B cell (primary cell): ENCODE measurements around the gene HMG20B. TPM values are rescaled to one million over a fixed set of nuclear protein-coding genes. Genes with fewer than 3 reads are reported as not detected.

Source experiments
- ATAC-seq: fragments of 200-7000 bp; cut with Tn5 transposase; one replicate; pipeline ENCODE4 v1.10.0; 2021; ENCODE audit warnings: low read depth, mild to moderate bottlenecking, moderate number of reproducible peaks, moderate library complexity
- CTCF ChIA-PET: fragments of 350-600 bp; sonication (Branson Sonifier 250); formaldehyde crosslinking; loops from one replicate; lab custom pipeline; 2021; ENCODE audit warnings: antibody characterized with exemption, inconsistent platforms; lab: Charles Lee
- POLR2A ChIA-PET: fragments of 350-600 bp; sonication (Branson Sonifier 250); formaldehyde crosslinking; loops from one replicate; lab custom pipeline; 2021; ENCODE audit warnings: antibody characterized with exemption; lab: Charles Lee
- DNase-seq: peaks from one replicate; pipeline ENCODE4 v3.0.0; 2013
- H2AFZ ChIP-seq: 2 replicates; pipeline ENCODE4 v1.6.1; 2012; ENCODE audit warnings: mild to moderate bottlenecking, low read depth, low read length; ENCODE audit not compliant: insufficient read depth, poor library complexity, severe bottlenecking
- H3K27ac ChIP-seq, 2 donors: 1 replicate in 1 of 2; 2 replicates in 1 of 2; pipeline ENCODE4 v1.5.1; 2012 to 2013; ENCODE audit warnings: low read length in 2 of 2, mild to moderate bottlenecking in 2 of 2, moderate library complexity in 1 of 2
- H3K27me3 ChIP-seq, 4 experiments: fragments of 200-600 bp in 1 of 4; sonication (generic) in 1 of 4; replicated peaks in 1 of 4; 1 replicate in 2 of 4; 2 replicates in 2 of 4; pipeline versions ENCODE4 v1.6.1 to v1.7.0; 2013 to 2016; ENCODE audit warnings: low read length in 3 of 4, mild to moderate bottlenecking in 2 of 4, mixed read lengths in 1 of 4, moderate library complexity in 1 of 4; ENCODE audit not compliant: insufficient read depth in 4 of 4, control insufficient read depth in 3 of 4; ENCODE audit errors: control extremely low read depth in 1 of 4
- H3K36me3 ChIP-seq, 2 experiments: replicated peaks in 1 of 2; 1 replicate in 1 of 2; 2 replicates in 1 of 2; pipeline versions ENCODE4 v1.6.1 to v1.7.1; 2013; ENCODE audit warnings: low read length in 1 of 2; ENCODE audit not compliant: insufficient read depth in 2 of 2, control insufficient read depth in 1 of 2; ENCODE audit errors: control extremely low read depth in 1 of 2, extremely low read depth in 1 of 2
- H3K4me1 ChIP-seq, 2 donors: fragments of 200-600 bp in 1 of 2; sonication (generic) in 1 of 2; 1 replicate in 1 of 2; 2 replicates in 1 of 2; pipeline versions ENCODE4 v1.5.1 to v1.6.1; 2013 to 2017; ENCODE audit warnings: low read length in 2 of 2; ENCODE audit not compliant: control insufficient read depth in 2 of 2, insufficient read depth in 2 of 2
- H3K4me2 ChIP-seq: replicated peaks from 2 replicates; pipeline ENCODE3; 2012; ENCODE audit warnings: mild to moderate bottlenecking, low read depth, low read length; ENCODE audit not compliant: poor library complexity, severe bottlenecking
- H3K4me3 ChIP-seq, 5 experiments: fragments of 200-600 bp in 1 of 5; sonication (generic) in 1 of 5; 1 replicate in 3 of 5; 2 replicates in 2 of 5; pipeline versions ENCODE4 v1.5.1 to v1.7.0; 2011 to 2016; ENCODE audit warnings: low read length in 4 of 5, mild to moderate bottlenecking in 4 of 5, low read depth in 2 of 5, control low read depth in 1 of 5, moderate library complexity in 1 of 5; ENCODE audit not compliant: insufficient read depth in 1 of 5; ENCODE audit errors: control extremely low read depth in 1 of 5, extremely low read depth in 1 of 5
- H3K79me2 ChIP-seq: fragments of 200-600 bp; sonication (generic); one replicate; pipeline ENCODE4 v1.6.0; 2016; ENCODE audit warnings: low read length; ENCODE audit not compliant: control insufficient read depth, insufficient read depth
- H3K9ac ChIP-seq: fragments of 200-600 bp; sonication (generic); 2 replicates; pipeline ENCODE4 v1.6.1; 2017; ENCODE audit warnings: mild to moderate bottlenecking, low read length, moderate library complexity
- H3K9me3 ChIP-seq, 3 donors: one replicate each; pipeline versions ENCODE4 v1.6.1 to v1.7.1; 2013; ENCODE audit warnings: low read length in 2 of 3; ENCODE audit not compliant: control insufficient read depth in 2 of 3, insufficient read depth in 1 of 3; ENCODE audit errors: control extremely low read depth in 1 of 3
- H4K20me1 ChIP-seq: 2 replicates; pipeline ENCODE4 v1.6.0; 2012; ENCODE audit warnings: mild to moderate bottlenecking, low read length; ENCODE audit not compliant: insufficient read depth, control insufficient read depth, poor library complexity, severe bottlenecking
- H3K27ac Mint-ChIP-seq: one replicate; pipeline ENCODE4 v1.8.0; 2021; ENCODE audit warnings: mixed read lengths
- H3K27me3 Mint-ChIP-seq: one replicate; pipeline ENCODE4 v1.8.0; 2021; ENCODE audit warnings: mixed read lengths
- H3K4me1 Mint-ChIP-seq: one replicate; pipeline ENCODE4 v1.8.0; 2021; ENCODE audit warnings: mixed read lengths
- H3K4me3 Mint-ChIP-seq: one replicate; pipeline ENCODE4 v1.8.0; 2021; ENCODE audit warnings: mixed read lengths
- H3K9me3 Mint-ChIP-seq: one replicate; pipeline ENCODE4 v1.8.0; 2022; ENCODE audit warnings: mixed read lengths; ENCODE audit not compliant: insufficient read depth
- EZH2 ChIP-seq: IDR thresholded peaks from 2 replicates; pipeline ENCODE4 v1.6.1; 2012; ENCODE audit warnings: borderline replicate concordance, low read depth, mild to moderate bottlenecking, moderate library complexity, low read length; ENCODE audit not compliant: insufficient read depth, poor library complexity, severe bottlenecking
- WGBS: methylation state at CpG from one replicate; pipeline ENCODE4 v1.1.5; 2013; ENCODE audit warnings: missing lambda C conversion rate; ENCODE audit not compliant: insufficient coverage; 5-methylcytosine and 5-hydroxymethylcytosine counted together
- intact Hi-C: fragments of 100-400 bp; cut with micrococcal nuclease; formaldehyde crosslinking; loops from one replicate; pipeline ENCODE4 v1.10.0; 2022
- polyA plus RNA-seq: library from polyadenylated mRNA; depleted of rRNA; stranded (reverse); fragments of >200 nt; gene quantifications from 2 replicates; pipeline ENCODE4 v1.2.3, GENCODE V29; 2012
- total RNA-seq, 2 donors: library from RNA; stranded (reverse); fragments of 120-200 nt in 1 of 2; gene quantifications; 1 replicate in 1 of 2; 2 replicates in 1 of 2; pipeline versions ENCODE4 v1.2.3 to v1.2.4, GENCODE V29; 2013 to 2022
- TF ChIP-seq, protein P1 (sequence below): fragments of 200-600 bp; IDR thresholded peaks from one replicate; pipeline ENCODE4 v1.8.0; 2022; ENCODE audit warnings: antibody characterized with exemption, mild to moderate bottlenecking

HMG20B gene
- total and polyA plus RNA-seq, 2 donors (not counting 1 experiment from before 2014, with no cell fraction given) = 41.7 to 59.0 TPM

DNA sequence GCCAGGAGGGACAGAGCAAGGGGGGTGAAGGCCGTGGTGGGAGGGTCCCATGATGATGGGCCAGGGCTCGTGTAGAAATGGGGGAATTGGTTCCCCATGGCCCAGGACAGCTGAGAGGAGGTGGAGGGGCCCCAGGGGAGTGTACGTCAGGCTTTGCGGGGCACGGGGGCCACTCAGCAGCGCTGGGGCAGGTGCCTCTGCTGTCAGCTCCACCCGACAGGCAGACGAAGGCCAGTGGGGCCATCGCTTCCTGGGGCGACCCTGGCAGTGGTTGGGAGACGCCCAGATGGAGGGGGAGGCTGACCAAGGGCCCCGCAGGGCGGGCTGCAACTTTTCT, 35.7 kb upstream of the HMG20B start:
- H3K27me3 Mint-ChIP-seq = no peaks in the 10 kb centered on the region
- no peak overlapping the region for H3K9ac ChIP-seq
- peaks cover 0 to 33% of the 10 kb centered on the region in 2 experiments for H3K36me3 ChIP-seq
- no peak overlapping the region for H3K27ac Mint-ChIP-seq
- DNase-seq (no peak), ATAC-seq (no peak)
- no peaks in the 10 kb centered on the region for H3K4me1 Mint-ChIP-seq
- TF ChIP-seq EZH2 = no peak
- TF ChIP-seq, protein P1, sequence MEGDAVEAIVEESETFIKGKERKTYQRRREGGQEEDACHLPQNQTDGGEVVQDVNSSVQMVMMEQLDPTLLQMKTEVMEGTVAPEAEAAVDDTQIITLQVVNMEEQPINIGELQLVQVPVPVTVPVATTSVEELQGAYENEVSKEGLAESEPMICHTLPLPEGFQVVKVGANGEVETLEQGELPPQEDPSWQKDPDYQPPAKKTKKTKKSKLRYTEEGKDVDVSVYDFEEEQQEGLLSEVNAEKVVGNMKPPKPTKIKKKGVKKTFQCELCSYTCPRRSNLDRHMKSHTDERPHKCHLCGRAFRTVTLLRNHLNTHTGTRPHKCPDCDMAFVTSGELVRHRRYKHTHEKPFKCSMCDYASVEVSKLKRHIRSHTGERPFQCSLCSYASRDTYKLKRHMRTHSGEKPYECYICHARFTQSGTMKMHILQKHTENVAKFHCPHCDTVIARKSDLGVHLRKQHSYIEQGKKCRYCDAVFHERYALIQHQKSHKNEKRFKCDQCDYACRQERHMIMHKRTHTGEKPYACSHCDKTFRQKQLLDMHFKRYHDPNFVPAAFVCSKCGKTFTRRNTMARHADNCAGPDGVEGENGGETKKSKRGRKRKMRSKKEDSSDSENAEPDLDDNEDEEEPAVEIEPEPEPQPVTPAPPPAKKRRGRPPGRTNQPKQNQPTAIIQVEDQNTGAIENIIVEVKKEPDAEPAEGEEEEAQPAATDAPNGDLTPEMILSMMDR = no peak
- no peak overlapping the region for H3K27ac ChIP-seq
- no peak overlapping the region for H3K4me3 ChIP-seq
- H3K79me2 ChIP-seq = no peaks in the 10 kb centered on the region
- H4K20me1 ChIP-seq = peaks cover 15% of the 10 kb centered on the region
- H3K4me2 ChIP-seq = no peak overlapping the region
- intact Hi-C loops = no loop called here
- ChIA-PET POLR2A (no interaction called here), CTCF (interaction anchor here (1.5 kb wide), 1 partner anchor 9 kb away, joined by 3 read pairs; no protein-coding TSS in a partner anchor)
- no peaks in the 10 kb centered on the region for H3K27me3 ChIP-seq
- H3K4me1 ChIP-seq = no peaks in the 10 kb centered on the region
- peaks cover 0 to 8% (median 0%) of the 10 kb centered on the region in 3 donors for H3K9me3 ChIP-seq
- WGBS = 79% methylated on average over 13 of the region's 13 CpGs
- no peak overlapping the region for H3K4me3 Mint-ChIP-seq
- H2AFZ ChIP-seq = no peak overlapping the region
- H3K9me3 Mint-ChIP-seq = no peaks in the 10 kb centered on the region

GRCh38 chr19:3537438-3538240, 35.1 kb upstream of the HMG20B start:
- Histone ChIP-seq H3K27ac (no peak overlapping the region), H2AFZ (no peak overlapping the region), H3K9me3 (peaks cover 0 to 8% (median 0%) of the 10 kb centered on the region in 3 donors), H3K4me2 (no peak overlapping the region), H3K36me3 (peaks cover 0 to 27% of the 10 kb centered on the region in 2 experiments), H3K4me1 (no peaks in the 10 kb centered on the region), H4K20me1 (peaks cover 15% of the 10 kb centered on the region), H3K27me3 (no peaks in the 10 kb centered on the region), H3K9ac (no peak overlapping the region), H3K79me2 (no peaks in the 10 kb centered on the region), H3K4me3 (no peak overlapping the region)
- ChIA-PET POLR2A (no interaction called here), CTCF (interaction anchor here (1.5 kb wide), 1 partner anchor 9 kb away, joined by 3 read pairs; no protein-coding TSS in a partner anchor)
- Mint-ChIP-seq H3K9me3 (no peaks in the 10 kb centered on the region), H3K4me1 (no peaks in the 10 kb centered on the region), H3K27me3 (no peaks in the 10 kb centered on the region), H3K27ac (no peak overlapping the region), H3K4me3 (no peak overlapping the region)
- intact Hi-C loops = no loop called here
- DNase-seq (peak; percentile 31), ATAC-seq (no peak)
- 90% methylated on average over 21 of the region's 22 CpGs for WGBS
- TF ChIP-seq, protein P1 = no peak
- TF ChIP-seq EZH2 = no peak
